Sigmoid colon (tissue), 4 donors: ENCODE measurements around the gene AMH.

ENCODE experiments used
- EP300 ChIP-seq, 4 donors: sonication (generic); formaldehyde crosslinking; IDR thresholded peaks; one replicate each; pipeline ENCODE4 v1.6.1; 2017; ENCODE audit warnings: antibody characterized with exemption in 4 of 4
- POLR2A ChIP-seq, 2 donors: fragments of 450-650 bp; IDR thresholded peaks; one replicate each; pipeline ENCODE4 v1.6.1; 2016; ENCODE audit warnings: antibody characterized with exemption in 2 of 2, mild to moderate bottlenecking in 2 of 2, moderate library complexity in 2 of 2
- POLR2AphosphoS5 ChIP-seq, 4 donors: sonication (generic); formaldehyde crosslinking; IDR thresholded peaks; one replicate each; pipeline ENCODE4 v1.6.1; 2017; ENCODE audit warnings: antibody characterized with exemption in 4 of 4
- TF ChIP-seq, protein P1 (sequence below), 4 experiments: fragments of 450-650 bp in 3 of 4; fragments of 200-600 bp in 1 of 4; IDR thresholded peaks; one replicate each; pipeline ENCODE4 v1.5.1; 2016 to 2019; ENCODE audit warnings: antibody characterized with exemption in 4 of 4, mild to moderate bottlenecking in 3 of 4, moderate library complexity in 2 of 4

- TF ChIP-seq, protein P1, sequence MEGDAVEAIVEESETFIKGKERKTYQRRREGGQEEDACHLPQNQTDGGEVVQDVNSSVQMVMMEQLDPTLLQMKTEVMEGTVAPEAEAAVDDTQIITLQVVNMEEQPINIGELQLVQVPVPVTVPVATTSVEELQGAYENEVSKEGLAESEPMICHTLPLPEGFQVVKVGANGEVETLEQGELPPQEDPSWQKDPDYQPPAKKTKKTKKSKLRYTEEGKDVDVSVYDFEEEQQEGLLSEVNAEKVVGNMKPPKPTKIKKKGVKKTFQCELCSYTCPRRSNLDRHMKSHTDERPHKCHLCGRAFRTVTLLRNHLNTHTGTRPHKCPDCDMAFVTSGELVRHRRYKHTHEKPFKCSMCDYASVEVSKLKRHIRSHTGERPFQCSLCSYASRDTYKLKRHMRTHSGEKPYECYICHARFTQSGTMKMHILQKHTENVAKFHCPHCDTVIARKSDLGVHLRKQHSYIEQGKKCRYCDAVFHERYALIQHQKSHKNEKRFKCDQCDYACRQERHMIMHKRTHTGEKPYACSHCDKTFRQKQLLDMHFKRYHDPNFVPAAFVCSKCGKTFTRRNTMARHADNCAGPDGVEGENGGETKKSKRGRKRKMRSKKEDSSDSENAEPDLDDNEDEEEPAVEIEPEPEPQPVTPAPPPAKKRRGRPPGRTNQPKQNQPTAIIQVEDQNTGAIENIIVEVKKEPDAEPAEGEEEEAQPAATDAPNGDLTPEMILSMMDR (IDR thresholded peaks at IDR 0.05), result peak in 2 of 4 experiments; percentile 28
- TF ChIP-seq POLR2A (IDR thresholded peaks at IDR 0.05) (no peak), POLR2AphosphoS5 (IDR thresholded peaks at IDR 0.05) (no peak), EP300 (IDR thresholded peaks at IDR 0.05) (no peak)
Observed at GRCh38 chr19:2261438-2262172, 12.5 kb downstream of the AMH start.
